Measurements from ENCODE around the gene HRH2. TPM values are rescaled to one million over a fixed set of nuclear protein-coding genes. Genes with fewer than 3 reads are reported as not detected.

HRH2 gene
- total RNA-seq, 1 experiment from 2014 or later, result 9.3 TPM

- TF ChIP-seq STAT6 (CRISPR knock-in tag; conservative IDR thresholded peaks at IDR 0.05; ENCODE audit: low read depth) (no peak), ZNF317 (CRISPR knock-in tag; IDR thresholded peaks at IDR 0.05; ENCODE audit: borderline replicate concordance, low read depth) (no peak), ATF6 (CRISPR knock-in tag; IDR thresholded peaks at IDR 0.05) (no peak), FOXJ3 (CRISPR knock-in tag; IDR thresholded peaks at IDR 0.05; ENCODE audit: borderline replicate concordance) (no peak)
- TF ChIP-seq, protein P1, sequence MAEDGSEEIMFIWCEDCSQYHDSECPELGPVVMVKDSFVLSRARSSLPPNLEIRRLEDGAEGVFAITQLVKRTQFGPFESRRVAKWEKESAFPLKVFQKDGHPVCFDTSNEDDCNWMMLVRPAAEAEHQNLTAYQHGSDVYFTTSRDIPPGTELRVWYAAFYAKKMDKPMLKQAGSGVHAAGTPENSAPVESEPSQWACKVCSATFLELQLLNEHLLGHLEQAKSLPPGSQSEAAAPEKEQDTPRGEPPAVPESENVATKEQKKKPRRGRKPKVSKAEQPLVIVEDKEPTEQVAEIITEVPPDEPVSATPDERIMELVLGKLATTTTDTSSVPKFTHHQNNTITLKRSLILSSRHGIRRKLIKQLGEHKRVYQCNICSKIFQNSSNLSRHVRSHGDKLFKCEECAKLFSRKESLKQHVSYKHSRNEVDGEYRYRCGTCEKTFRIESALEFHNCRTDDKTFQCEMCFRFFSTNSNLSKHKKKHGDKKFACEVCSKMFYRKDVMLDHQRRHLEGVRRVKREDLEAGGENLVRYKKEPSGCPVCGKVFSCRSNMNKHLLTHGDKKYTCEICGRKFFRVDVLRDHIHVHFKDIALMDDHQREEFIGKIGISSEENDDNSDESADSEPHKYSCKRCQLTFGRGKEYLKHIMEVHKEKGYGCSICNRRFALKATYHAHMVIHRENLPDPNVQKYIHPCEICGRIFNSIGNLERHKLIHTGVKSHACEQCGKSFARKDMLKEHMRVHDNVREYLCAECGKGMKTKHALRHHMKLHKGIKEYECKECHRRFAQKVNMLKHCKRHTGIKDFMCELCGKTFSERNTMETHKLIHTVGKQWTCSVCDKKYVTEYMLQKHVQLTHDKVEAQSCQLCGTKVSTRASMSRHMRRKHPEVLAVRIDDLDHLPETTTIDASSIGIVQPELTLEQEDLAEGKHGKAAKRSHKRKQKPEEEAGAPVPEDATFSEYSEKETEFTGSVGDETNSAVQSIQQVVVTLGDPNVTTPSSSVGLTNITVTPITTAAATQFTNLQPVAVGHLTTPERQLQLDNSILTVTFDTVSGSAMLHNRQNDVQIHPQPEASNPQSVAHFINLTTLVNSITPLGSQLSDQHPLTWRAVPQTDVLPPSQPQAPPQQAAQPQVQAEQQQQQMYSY (CRISPR knock-in tag; IDR thresholded peaks at IDR 0.05), result no peak
- TF ChIP-seq, protein P2, sequence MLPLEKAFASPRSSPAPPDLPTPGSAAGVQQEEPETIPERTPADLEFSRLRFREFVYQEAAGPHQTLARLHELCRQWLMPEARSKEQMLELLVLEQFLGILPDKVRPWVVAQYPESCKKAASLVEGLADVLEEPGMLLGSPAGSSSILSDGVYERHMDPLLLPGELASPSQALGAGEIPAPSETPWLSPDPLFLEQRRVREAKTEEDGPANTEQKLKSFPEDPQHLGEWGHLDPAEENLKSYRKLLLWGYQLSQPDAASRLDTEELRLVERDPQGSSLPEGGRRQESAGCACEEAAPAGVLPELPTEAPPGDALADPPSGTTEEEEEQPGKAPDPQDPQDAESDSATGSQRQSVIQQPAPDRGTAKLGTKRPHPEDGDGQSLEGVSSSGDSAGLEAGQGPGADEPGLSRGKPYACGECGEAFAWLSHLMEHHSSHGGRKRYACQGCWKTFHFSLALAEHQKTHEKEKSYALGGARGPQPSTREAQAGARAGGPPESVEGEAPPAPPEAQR (CRISPR knock-in tag; IDR thresholded peaks at IDR 0.05), result no peak
These were observed 47.5 kb upstream of the HRH2 start (continued) for GRCh38 chr5:175610381-175610780.

DNA sequence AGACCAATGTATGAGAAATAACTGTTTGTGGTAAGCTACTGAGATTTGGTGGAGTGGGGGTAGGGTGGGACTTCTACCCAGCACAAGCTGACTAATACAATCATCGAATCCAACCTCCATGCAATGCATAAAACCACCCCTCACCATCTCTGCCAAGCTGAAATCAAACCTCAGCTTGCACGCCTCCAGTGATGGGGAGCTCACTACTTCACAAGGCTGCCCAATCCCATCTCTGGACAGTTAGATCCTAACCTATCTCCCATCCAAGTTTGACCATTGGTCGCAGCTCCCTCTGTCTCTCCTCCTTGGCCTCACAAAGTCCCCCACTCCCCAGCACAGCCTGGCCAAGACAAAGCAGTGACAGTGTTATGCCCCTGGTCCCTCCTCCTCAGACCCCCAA, 47.0 kb upstream of the HRH2 start:
- ATAC-seq, result no peak
- H3K36me3 Mint-ChIP-seq, result peaks cover 14% of the 10 kb centered on the region
- peaks cover 3% of the 10 kb centered on the region; the same call in 1 of the 2 replicates for H3K27me3 Mint-ChIP-seq (ENCODE audit: low read depth)
- TF ChIP-seq, protein P3, sequence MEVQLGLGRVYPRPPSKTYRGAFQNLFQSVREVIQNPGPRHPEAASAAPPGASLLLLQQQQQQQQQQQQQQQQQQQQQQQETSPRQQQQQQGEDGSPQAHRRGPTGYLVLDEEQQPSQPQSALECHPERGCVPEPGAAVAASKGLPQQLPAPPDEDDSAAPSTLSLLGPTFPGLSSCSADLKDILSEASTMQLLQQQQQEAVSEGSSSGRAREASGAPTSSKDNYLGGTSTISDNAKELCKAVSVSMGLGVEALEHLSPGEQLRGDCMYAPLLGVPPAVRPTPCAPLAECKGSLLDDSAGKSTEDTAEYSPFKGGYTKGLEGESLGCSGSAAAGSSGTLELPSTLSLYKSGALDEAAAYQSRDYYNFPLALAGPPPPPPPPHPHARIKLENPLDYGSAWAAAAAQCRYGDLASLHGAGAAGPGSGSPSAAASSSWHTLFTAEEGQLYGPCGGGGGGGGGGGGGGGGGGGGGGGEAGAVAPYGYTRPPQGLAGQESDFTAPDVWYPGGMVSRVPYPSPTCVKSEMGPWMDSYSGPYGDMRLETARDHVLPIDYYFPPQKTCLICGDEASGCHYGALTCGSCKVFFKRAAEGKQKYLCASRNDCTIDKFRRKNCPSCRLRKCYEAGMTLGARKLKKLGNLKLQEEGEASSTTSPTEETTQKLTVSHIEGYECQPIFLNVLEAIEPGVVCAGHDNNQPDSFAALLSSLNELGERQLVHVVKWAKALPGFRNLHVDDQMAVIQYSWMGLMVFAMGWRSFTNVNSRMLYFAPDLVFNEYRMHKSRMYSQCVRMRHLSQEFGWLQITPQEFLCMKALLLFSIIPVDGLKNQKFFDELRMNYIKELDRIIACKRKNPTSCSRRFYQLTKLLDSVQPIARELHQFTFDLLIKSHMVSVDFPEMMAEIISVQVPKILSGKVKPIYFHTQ (CRISPR knock-in tag; IDR thresholded peaks at IDR 0.05), result no peak
- TF ChIP-seq PREB (CRISPR knock-in tag; IDR thresholded peaks at IDR 0.05; ENCODE audit: borderline replicate concordance), result no peak
- no peak for TF ChIP-seq ARID4B (CRISPR knock-in tag; IDR thresholded peaks at IDR 0.05; ENCODE audit: borderline replicate concordance)
- no peak for TF ChIP-seq FOXK1 (CRISPR knock-in tag; IDR thresholded peaks at IDR 0.05)
- peaks cover 5% of the 10 kb centered on the region for H3K4me1 Mint-ChIP-seq
- ChIA-PET POLR2A (no interaction called here), CTCF (interaction anchor here (1.1 to 4.5 kb wide), 2 partner anchors 75 to 77 kb away, joined by 3 to 33 read pairs; no protein-coding TSS in a partner anchor)
- no peak for DNase-seq (ENCODE audit: low spot score)
- no peak overlapping the region for H3K27ac Mint-ChIP-seq
- H3K9me3 Mint-ChIP-seq, result peaks cover 22% of the 10 kb centered on the region
- H3K4me3 Mint-ChIP-seq, result no peak overlapping the region

Measured in WTC11 (cell line).